H1 (cell line): ENCODE results near the gene DDT. TPM values are rescaled to one million over a fixed set of nuclear protein-coding genes. Genes with fewer than 3 reads are reported as not detected.

Experiments
- CTCF ChIA-PET: fragments of 300-600 bp; sonication (Branson Sonifier 250); formaldehyde crosslinking; loops from one replicate; lab custom pipeline; 2021; ENCODE audit not compliant: partially characterized antibody; lab: Charles Lee
- POLR2A ChIA-PET: fragments of 300-600 bp; sonication (Branson Sonifier 250); formaldehyde crosslinking; loops from one replicate; lab custom pipeline; 2021; ENCODE audit warnings: inconsistent platforms; ENCODE audit not compliant: partially characterized antibody; lab: Charles Lee
- DNase-seq, 2 experiments: peaks; one replicate each; pipeline versions ENCODE4 v3.0.0 to v3.0.0-alpha.2; 2010 to 2022; ENCODE audit warnings: low spot score in 2 of 2, low read depth in 1 of 2, mixed read lengths in 1 of 2
- FAIRE-seq: peaks from 2 replicates; lab custom pipeline; 2011; peaks lifted over from hg19 to GRCh38; lab: Jason Lieb, UNC
- H2AFZ ChIP-seq: 2 replicates; pipeline ENCODE4 v1.8.1; 2012; ENCODE audit warnings: low read length, inconsistent platforms
- H2AK5ac ChIP-seq: 2 replicates; pipeline ENCODE4 v1.6.1; 2013; ENCODE audit warnings: low read depth, low read length
- H2BK120ac ChIP-seq: replicated peaks from 2 replicates; pipeline ENCODE3; 2013; ENCODE audit warnings: low read depth, low read length, inconsistent platforms
- H2BK12ac ChIP-seq: 2 replicates; pipeline ENCODE4 v1.6.1; 2013; ENCODE audit warnings: low read depth, low read length
- H2BK15ac ChIP-seq: 2 replicates; pipeline ENCODE4 v1.6.1; 2013; ENCODE audit warnings: low read length
- H2BK20ac ChIP-seq: 2 replicates; pipeline ENCODE4 v1.6.1; 2013; ENCODE audit warnings: low read length
- H2BK5ac ChIP-seq: 2 replicates; pipeline ENCODE4 v1.6.1; 2013; ENCODE audit warnings: low read depth, low read length
- H3K14ac ChIP-seq: 2 replicates; pipeline ENCODE4 v1.6.1; 2013; ENCODE audit warnings: inconsistent platforms; ENCODE audit not compliant: insufficient read length
- H3K18ac ChIP-seq: 2 replicates; pipeline ENCODE4 v1.6.1; 2013; ENCODE audit warnings: low read length; ENCODE audit errors: extremely low read depth
- H3K23ac ChIP-seq: 2 replicates; pipeline ENCODE4 v1.6.1; 2013; ENCODE audit warnings: inconsistent platforms; ENCODE audit not compliant: insufficient read length
- H3K23me2 ChIP-seq: 2 replicates; pipeline ENCODE4 v1.6.1; 2013; ENCODE audit warnings: low read depth, low read length
- H3K27ac ChIP-seq: 2 replicates; pipeline ENCODE4 v1.6.1; 2011; ENCODE audit warnings: low read depth, low read length, inconsistent platforms
- H3K27me3 ChIP-seq, 4 experiments: replicated peaks in 1 of 4; 1 replicate in 1 of 4; 2 replicates in 3 of 4; pipeline versions ENCODE4 v1.6.1 to v1.8.1; 2011 to 2013; ENCODE audit warnings: low read length in 3 of 4, mild to moderate bottlenecking in 3 of 4, inconsistent platforms in 2 of 4, mixed read lengths in 2 of 4, moderate library complexity in 1 of 4; ENCODE audit not compliant: control insufficient read depth in 3 of 4, insufficient read depth in 3 of 4; ENCODE audit errors: extremely low read depth in 1 of 4
- H3K36me3 ChIP-seq, 4 experiments: 2 replicates each; pipeline versions ENCODE4 v1.6.1 to v1.8.1; 2011 to 2013; ENCODE audit warnings: mild to moderate bottlenecking in 4 of 4, low read length in 3 of 4, moderate library complexity in 2 of 4, control low read depth in 1 of 4, inconsistent platforms in 1 of 4; ENCODE audit not compliant: insufficient read depth in 4 of 4, control insufficient read depth in 2 of 4
- H3K4ac ChIP-seq: replicated peaks from 2 replicates; pipeline ENCODE3; 2013; ENCODE audit warnings: low read length, low read depth, mixed read lengths, inconsistent platforms; ENCODE audit not compliant: insufficient read length
- H3K4me1 ChIP-seq, 4 experiments: replicated peaks in 1 of 4; 1 replicate in 1 of 4; 2 replicates in 3 of 4; pipeline versions ENCODE4 v1.6.1 to v1.8.1; 2011 to 2013; ENCODE audit warnings: low read length in 3 of 4, inconsistent platforms in 2 of 4, mixed read lengths in 1 of 4; ENCODE audit not compliant: insufficient read depth in 4 of 4, control insufficient read depth in 3 of 4
- H3K4me2 ChIP-seq, 2 experiments: 2 replicates each; pipeline versions ENCODE4 v1.6.1 to v1.8.1; 2011 to 2013; ENCODE audit warnings: low read depth in 2 of 2, low read length in 2 of 2, control low read depth in 1 of 2, inconsistent platforms in 1 of 2, mild to moderate bottlenecking in 1 of 2; ENCODE audit not compliant: insufficient read depth in 1 of 2
- H3K4me3 ChIP-seq, 4 experiments: fragments of 200-600, 300-600 bp in 1 of 4; sonication (generic), shearing (Covaris generic), sonication (Bioruptor Twin) in 1 of 4; 2 replicates each; pipeline versions ENCODE4 v1.5.1 to v1.8.1; 2011 to 2016; ENCODE audit warnings: low read length in 4 of 4, low read depth in 3 of 4, control low read depth in 2 of 4, inconsistent platforms in 2 of 4, mild to moderate bottlenecking in 2 of 4, mixed read lengths in 1 of 4, moderate library complexity in 1 of 4; ENCODE audit not compliant: insufficient read depth in 2 of 4; ENCODE audit errors: extremely low read depth in 1 of 4
- H3K56ac ChIP-seq: replicated peaks from 2 replicates; pipeline ENCODE3; 2013; ENCODE audit warnings: low read depth, mild to moderate bottlenecking, mixed read lengths, low read length, inconsistent platforms; ENCODE audit not compliant: insufficient read length
- H3K79me1 ChIP-seq: 2 replicates; pipeline ENCODE4 v1.6.1; 2013; ENCODE audit warnings: low read depth, low read length, control low read depth
- H3K79me2 ChIP-seq, 2 experiments: 2 replicates each; pipeline versions ENCODE4 v1.6.1 to v1.8.1; 2012 to 2013; ENCODE audit warnings: low read length in 2 of 2, mild to moderate bottlenecking in 2 of 2, inconsistent platforms in 1 of 2; ENCODE audit not compliant: insufficient read depth in 2 of 2, control insufficient read depth in 1 of 2
- H3K9ac ChIP-seq, 4 experiments: replicated peaks in 1 of 4; 1 replicate in 1 of 4; 2 replicates in 3 of 4; pipeline versions ENCODE4 v1.6.1 to v1.8.1; 2011 to 2013; ENCODE audit warnings: low read depth in 3 of 4, low read length in 3 of 4, control low read depth in 2 of 4, mild to moderate bottlenecking in 2 of 4, moderate library complexity in 2 of 4, inconsistent platforms in 1 of 4; ENCODE audit errors: extremely low read depth in 1 of 4
- H3K9me3 ChIP-seq, 2 experiments: 2 replicates each; pipeline versions ENCODE4 v1.6.1 to v1.8.1; 2012 to 2013; ENCODE audit warnings: mild to moderate bottlenecking in 2 of 2, moderate library complexity in 2 of 2, control low read depth in 1 of 2, inconsistent platforms in 1 of 2, low read depth in 1 of 2, low read length in 1 of 2, mixed read lengths in 1 of 2; ENCODE audit not compliant: insufficient read depth in 2 of 2
- H4K20me1 ChIP-seq, 2 experiments: replicated peaks in 1 of 2; 2 replicates each; pipeline versions ENCODE3 to v1.8.1; 2011 to 2013; ENCODE audit warnings: inconsistent platforms in 2 of 2, low read length in 2 of 2, mild to moderate bottlenecking in 1 of 2; ENCODE audit not compliant: insufficient read depth in 2 of 2, control insufficient read depth in 1 of 2
- H4K5ac ChIP-seq: 2 replicates; pipeline ENCODE4 v1.6.1; 2013; ENCODE audit warnings: low read length, low read depth, mixed read lengths, inconsistent platforms; ENCODE audit not compliant: insufficient read length
- H4K8ac ChIP-seq: 2 replicates; pipeline ENCODE4 v1.8.0; 2013; ENCODE audit warnings: mild to moderate bottlenecking, moderate library complexity, low read length, inconsistent platforms; ENCODE audit not compliant: insufficient read depth; ENCODE audit errors: extremely low read depth
- H4K91ac ChIP-seq: replicated peaks from 2 replicates; pipeline ENCODE3; 2013; ENCODE audit warnings: low read length, mixed read lengths, inconsistent platforms; ENCODE audit not compliant: insufficient read length
- CBX5 ChIP-seq: fragments of 300-800, 300-1000 bp; sonication (generic); IDR thresholded peaks from 2 replicates; pipeline ENCODE4 v1.7.1; 2016; ENCODE audit warnings: antibody characterized with exemption, low read length, low read depth
- CTBP2 ChIP-seq: IDR thresholded peaks from 2 replicates; pipeline ENCODE4 v1.7.0; 2011; ENCODE audit warnings: borderline replicate concordance, mild to moderate bottlenecking, moderate library complexity, mixed read lengths, low read length; ENCODE audit not compliant: insufficient read depth, insufficient read length
- JUND ChIP-seq: IDR thresholded peaks from 2 replicates; pipeline ENCODE4 v1.6.1; 2011; ENCODE audit warnings: mild to moderate bottlenecking, improper control_type of control experiment, low read length
- POLR2A ChIP-seq, 2 experiments: IDR thresholded peaks; 1 replicate in 1 of 2; 2 replicates in 1 of 2; pipeline ENCODE4 v1.6.1; 2011; ENCODE audit warnings: low read depth in 2 of 2, low read length in 2 of 2, mild to moderate bottlenecking in 2 of 2; ENCODE audit errors: control extremely low read depth in 1 of 2
- RNF2 ChIP-seq: fragments of 200-900, 300-1000 bp; sonication (generic); IDR thresholded peaks from 2 replicates; pipeline ENCODE4 v1.7.1; 2016; ENCODE audit warnings: borderline replicate concordance, low read depth, mild to moderate bottlenecking, antibody characterized with exemption, low read length; ENCODE audit not compliant: poor library complexity, severe bottlenecking; ENCODE audit errors: missing control alignments
- RXRA ChIP-seq: IDR thresholded peaks from 2 replicates; pipeline ENCODE4 v1.6.1; 2011; ENCODE audit warnings: low read depth, mild to moderate bottlenecking, low read length, moderate library complexity; ENCODE audit not compliant: insufficient read depth
- SIRT6 ChIP-seq: IDR thresholded peaks from one replicate; pipeline ENCODE4 v1.7.1; 2012; ENCODE audit warnings: low read length, inconsistent platforms
- SRF ChIP-seq: IDR thresholded peaks from 2 replicates; pipeline ENCODE4 v1.6.1; 2011; ENCODE audit warnings: mild to moderate bottlenecking, low read depth, low read length, moderate library complexity
- SUZ12 ChIP-seq: fragments of 200-600 bp; sonication (generic); IDR thresholded peaks from 2 replicates; pipeline ENCODE4 v1.6.1; 2012; ENCODE audit warnings: mild to moderate bottlenecking, inconsistent platforms, low read length, moderate library complexity, mixed read lengths
- TCF12 ChIP-seq: IDR thresholded peaks from 2 replicates; pipeline ENCODE4 v1.6.1; 2011; ENCODE audit warnings: low read depth, mild to moderate bottlenecking, low read length
- ZNF274 ChIP-seq: IDR thresholded peaks from 2 replicates; pipeline ENCODE4 v1.7.0; 2012; ENCODE audit warnings: low read length, borderline replicate concordance; ENCODE audit errors: extremely low read depth
- WGBS, 2 experiments: shearing (Covaris generic) in 1 of 2; methylation state at CpG; one replicate each; pipeline versions ENCODE4 v1.1.6 to v1.1.7; 2013 to 2015; ENCODE audit warnings: low lambda C conversion rate in 2 of 2, mixed read lengths in 2 of 2, inconsistent platforms in 1 of 2, low coverage in 1 of 2, missing lambda C conversion rate in 1 of 2; ENCODE audit not compliant: insufficient replicate concordance in 2 of 2, insufficient coverage in 1 of 2, insufficient read length in 1 of 2; ENCODE audit errors: extremely low coverage in 1 of 2, missing lambda C conversion rate in 1 of 2; 5-methylcytosine and 5-hydroxymethylcytosine counted together
- polyA plus RNA-seq, 7 experiments: library from polyadenylated mRNA; depleted of rRNA in 3 of 7; stranded (reverse) in 5 of 7; unstranded in 2 of 7; fragments of >200 nt in 5 of 7; fragments of 200-250 nt in 2 of 7; gene quantifications; 1 replicate in 5 of 7; 2 replicates in 1 of 7; 4 replicates in 1 of 7; pipeline versions ENCODE4 v1.2.1 to v1.2.3, GENCODE V29; 2011 to 2013; ENCODE audit warnings: missing spikeins in 2 of 7, mixed read lengths in 2 of 7
- total RNA-seq: library from RNA; stranded (reverse); fragmentation: NEBNext Ultra II Directional; extraction: Animal tissue kit (Norgen Biotek cat#: 25700); gene quantifications from 2 replicates; pipeline ENCODE4 v1.2.1, GENCODE V29; 2021

DDT gene
- total and polyA plus RNA-seq, 2 of the 8 experiments (the other 6 are each of a cell fraction or from before 2014, with no cell fraction given), result 106 to 341 TPM

GRCh38 chr22:23969071-23969470, 5.2 kb downstream of the DDT start:
- Histone ChIP-seq H3K18ac (no peak overlapping the region), H2BK120ac (no peak overlapping the region), H2AK5ac (no peak overlapping the region), H2AFZ (no peak overlapping the region), H4K91ac (no peak overlapping the region), H3K27me3 (no peaks in the 10 kb centered on the region), H3K56ac (no peak overlapping the region), H3K4ac (no peak overlapping the region), H2BK12ac (no peak overlapping the region), H3K79me1 (peaks cover 6% of the 10 kb centered on the region; the same call in 1 of the 2 replicates), H3K4me2 (no peak overlapping the region), H2BK15ac (no peak overlapping the region), H2BK5ac (no peak overlapping the region), H4K8ac (no peak overlapping the region), H3K36me3 (peaks cover 5 to 26% (median 17%) of the 10 kb centered on the region in 4 experiments; a peak in 7 of 8 replicates), H3K4me3 (no peak overlapping the region), H3K23ac (no peak overlapping the region), H3K4me1 (no peaks in the 10 kb centered on the region), H2BK20ac (no peak overlapping the region), H3K27ac (no peak overlapping the region), H4K20me1 (peaks cover 9 to 18% of the 10 kb centered on the region in 2 experiments), H3K23me2 (peaks cover 6% of the 10 kb centered on the region; the same call in 1 of the 2 replicates), H4K5ac (no peak overlapping the region), H3K14ac (no peak overlapping the region), H3K9ac (no peak overlapping the region), H3K79me2 (peaks cover 0 to 11% of the 10 kb centered on the region in 2 experiments; a peak in 1 of 4 replicates), H3K9me3 (no peaks in the 10 kb centered on the region)
- FAIRE-seq (no peak), DNase-seq (peak in 1 of 2 experiments; percentile 29)
- TF ChIP-seq POLR2A (IDR thresholded peaks at IDR 0.05; ENCODE audit: control extremely low read depth in 1 of 2, low read depth in 2 of 2, low read length in 2 of 2) (no peak), TCF12 (no peak), RXRA (no peak), RNF2 (no peak), SRF (no peak), JUND (no peak), CTBP2 (no peak), SUZ12 (no peak), CBX5 (no peak), SIRT6 (no peak), ZNF274 (no peak)
- WGBS, 2 experiments, result 94% methylated on average over 3 of the region's 3 CpGs; no CpG with 5 or more reads in 1 of the 2 experiments
- ChIA-PET POLR2A (no interaction called here), CTCF (no interaction called here)
